Activated T-helper 1 cell treated with anti-CD3 and anti-CD28 coated beads, Interleukin-12 subunit alpha, Interleukin-12 subunit beta, Interleukin-2, Interleukin-4 antibody, amounts not matched to agents 30 ng/mL and 10 ng/mL and 1 ng/mL, durations not matched to agents 14 hours and 24 hours and 36 hours (primary cell): ENCODE results near the gene ARNT2. TPM values are rescaled to one million over a fixed set of nuclear protein-coding genes. Genes with fewer than 3 reads are reported as not detected.

Source experiments
- DNase-seq: peaks from one replicate; pipeline ENCODE4 v3.0.0; 2021; ENCODE audit warnings: low spot score
- H3K27ac Mint-ChIP-seq: one replicate; pipeline ENCODE4 v1.8.0; 2021; ENCODE audit warnings: mild to moderate bottlenecking, mixed read lengths
- H3K27me3 Mint-ChIP-seq: one replicate; pipeline ENCODE4 v1.8.0; 2022; ENCODE audit warnings: mild to moderate bottlenecking, moderate library complexity, mixed read lengths; ENCODE audit not compliant: insufficient read depth
- H3K36me3 Mint-ChIP-seq: one replicate; pipeline ENCODE4 v1.8.0; 2021; ENCODE audit warnings: low read depth, mixed read lengths
- H3K4me1 Mint-ChIP-seq: one replicate; pipeline ENCODE4 v1.8.0; 2021; ENCODE audit warnings: low read depth, mixed read lengths
- H3K4me3 Mint-ChIP-seq: one replicate; pipeline ENCODE4 v1.8.0; 2021; ENCODE audit warnings: mild to moderate bottlenecking, moderate library complexity, mixed read lengths
- H3K9me3 Mint-ChIP-seq: one replicate; pipeline ENCODE4 v1.8.0; 2021; ENCODE audit warnings: mixed read lengths
- intact Hi-C: fragments of 100-400 bp; cut with micrococcal nuclease; formaldehyde crosslinking; loops from one replicate; pipeline ENCODE4 v1.15.1; 2024
- total RNA-seq: library from RNA; stranded (reverse); gene quantifications from 2 replicates; pipeline ENCODE4 v1.2.3, GENCODE V29; 2022

Gene ARNT2
- total RNA-seq, 1 donor from 2014 or later, result 0.36 TPM

DNA sequence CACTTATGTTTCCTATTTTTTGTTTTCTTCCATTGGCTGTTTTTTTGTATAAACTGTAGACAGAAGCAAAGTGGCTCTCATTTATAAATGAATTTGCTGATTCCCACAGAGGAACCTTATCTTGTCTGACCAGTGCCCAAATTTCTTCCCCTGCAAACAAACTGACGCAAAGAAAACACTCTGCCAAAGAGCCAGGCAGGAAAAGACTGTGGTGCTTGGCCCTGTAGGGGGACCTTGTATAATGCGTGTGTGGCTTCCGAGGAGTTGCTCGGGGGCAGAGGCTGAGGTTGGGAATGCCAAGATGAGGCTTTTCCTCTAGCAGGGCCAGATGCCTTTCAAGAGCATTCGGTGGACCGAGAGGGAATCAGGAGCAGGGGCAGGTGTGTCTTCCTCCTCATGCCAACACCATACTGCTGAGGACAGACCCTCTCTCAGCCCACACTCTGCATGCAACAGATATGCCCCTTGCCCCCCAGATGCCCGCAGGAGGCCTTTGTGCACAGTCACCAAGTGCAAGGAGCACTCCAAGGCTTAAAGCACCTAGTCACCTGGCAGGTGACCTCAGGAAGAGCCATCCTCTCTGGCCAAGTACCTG, 186.7 kb downstream of the ARNT2 start:
- Mint-ChIP-seq H3K36me3 (no peaks in the 10 kb centered on the region), H3K27me3 (peaks cover 2% of the 10 kb centered on the region), H3K9me3 (no peaks in the 10 kb centered on the region), H3K4me1 (no peaks in the 10 kb centered on the region), H3K27ac (no peak overlapping the region), H3K4me3 (no peak overlapping the region)
- DNase-seq, result no peak
- intact Hi-C loops, result no loop called here

GRCh38 chr15:80591471-80591870, 187.3 kb downstream of the ARNT2 start:
- Mint-ChIP-seq H3K9me3 (no peaks in the 10 kb centered on the region), H3K36me3 (no peaks in the 10 kb centered on the region), H3K27ac (no peak overlapping the region), H3K4me3 (no peak overlapping the region), H3K27me3 (peaks cover 2% of the 10 kb centered on the region), H3K4me1 (no peaks in the 10 kb centered on the region)
- DNase-seq, result no peak
- intact Hi-C loops, result no loop called here

DNA sequence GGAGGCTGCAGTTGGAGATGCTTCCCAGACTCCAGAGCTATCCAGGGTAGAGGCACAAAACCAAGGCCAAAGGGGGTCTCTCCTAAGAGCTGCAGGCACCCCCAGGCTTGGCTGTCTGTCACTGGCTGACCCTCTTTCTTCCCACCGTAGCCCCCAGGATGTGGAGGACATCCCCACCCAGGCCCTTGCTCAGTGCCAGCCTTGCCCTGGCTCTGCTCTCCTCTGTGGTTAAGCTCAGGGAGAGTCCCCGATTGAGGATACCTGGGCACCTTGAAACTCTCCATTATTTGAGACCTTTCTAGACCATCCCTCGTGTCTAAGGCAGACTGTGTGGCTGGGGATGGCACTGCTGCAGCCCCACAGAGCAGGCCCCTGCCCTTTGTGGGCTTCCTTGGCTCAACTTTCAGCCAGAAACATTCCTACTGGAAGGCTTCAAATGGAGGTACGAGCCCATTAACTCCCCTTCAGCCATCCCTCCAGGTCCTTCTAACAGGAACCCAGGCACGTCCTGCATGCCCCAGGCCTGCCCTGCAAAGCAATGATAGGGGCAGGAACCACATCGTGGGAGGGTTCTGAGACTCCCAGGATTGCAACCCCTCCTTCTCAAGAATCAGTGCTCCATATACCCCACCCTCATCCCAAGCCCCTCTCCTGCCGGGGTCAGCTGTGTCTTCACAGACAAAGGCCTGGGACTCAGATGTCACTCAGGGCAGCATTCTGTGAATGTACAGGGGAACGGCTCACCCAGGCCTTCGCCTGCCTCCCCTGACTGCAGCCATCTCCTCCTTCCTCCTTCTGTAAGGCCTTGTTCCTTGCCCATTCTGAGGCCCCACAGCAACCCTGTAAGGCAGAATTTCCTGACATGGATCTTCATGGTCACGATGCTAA, 188.0 kb downstream of the ARNT2 start:
- peaks cover 2% of the 10 kb centered on the region for H3K27me3 Mint-ChIP-seq

DNA sequence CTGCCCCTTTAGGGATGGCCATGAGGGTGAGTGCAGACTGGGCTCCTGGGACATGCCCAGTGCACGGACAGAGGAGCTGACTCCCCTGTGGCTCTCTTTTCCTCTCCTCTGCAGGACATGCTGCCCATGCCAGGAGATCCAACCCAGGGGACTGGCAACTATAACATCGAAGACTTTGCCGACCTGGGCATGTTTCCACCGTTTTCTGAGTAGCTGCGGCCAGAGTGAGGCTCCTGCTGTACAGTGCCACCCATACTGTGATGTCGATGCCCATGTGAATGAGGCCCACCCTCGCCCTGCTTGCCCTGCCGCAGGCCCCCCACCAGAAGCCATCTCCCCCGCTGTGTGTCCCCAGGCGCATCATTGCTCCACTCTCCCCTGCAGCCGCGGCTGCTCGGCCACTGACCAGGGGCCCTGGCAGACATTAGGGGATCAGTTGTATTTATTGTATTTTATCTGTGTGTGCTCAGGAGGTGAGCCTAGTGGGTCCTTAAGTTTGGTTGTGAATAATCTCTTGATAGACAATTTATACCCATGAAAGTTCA, 189.4 kb downstream of the ARNT2 start:
- intact Hi-C loops, result no loop called here
- H3K27ac Mint-ChIP-seq, result no peak overlapping the region
- no peaks in the 10 kb centered on the region for H3K36me3 Mint-ChIP-seq
- no peaks in the 10 kb centered on the region for H3K27me3 Mint-ChIP-seq
- DNase-seq, result no peak
- H3K4me1 Mint-ChIP-seq, result no peaks in the 10 kb centered on the region
- H3K9me3 Mint-ChIP-seq, result no peaks in the 10 kb centered on the region
- H3K4me3 Mint-ChIP-seq, result no peak overlapping the region

More for the DNA sequence above, 188.0 kb downstream of the ARNT2 start:
- no peak for DNase-seq
- H3K36me3 Mint-ChIP-seq, result no peaks in the 10 kb centered on the region
- no peaks in the 10 kb centered on the region for H3K4me1 Mint-ChIP-seq
- no peaks in the 10 kb centered on the region for H3K9me3 Mint-ChIP-seq
- intact Hi-C loops, result no loop called here
- H3K4me3 Mint-ChIP-seq, result no peak overlapping the region
- no peak overlapping the region for H3K27ac Mint-ChIP-seq

- Mint-ChIP-seq H3K27ac (no peak overlapping the region), H3K4me1 (no peaks in the 10 kb centered on the region)
- intact Hi-C loops, result no loop called here
Measured at GRCh38 chr15:80594091-80594889, 190.1 kb downstream of the ARNT2 start.

DNA sequence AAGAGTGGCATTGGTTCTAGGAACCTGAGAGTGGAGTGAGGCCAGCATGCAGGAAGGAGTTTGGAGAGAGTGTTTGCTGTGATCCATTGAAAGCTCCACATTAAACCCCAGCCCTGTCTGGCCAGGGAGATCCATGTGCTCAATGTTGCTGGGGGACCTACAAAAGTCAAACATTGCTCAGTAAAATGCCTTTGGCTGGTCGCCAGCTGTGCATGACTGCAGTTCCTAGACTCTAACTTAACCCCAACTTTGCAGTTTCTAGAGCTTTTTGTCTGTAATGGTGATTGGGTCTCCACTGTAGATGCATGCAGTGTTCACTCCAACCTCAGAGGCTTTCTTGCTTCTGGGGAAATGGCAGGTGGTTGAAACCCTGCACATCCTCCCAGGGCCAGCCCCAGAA, 191.2 kb downstream of the ARNT2 start:
- no peaks in the 10 kb centered on the region for H3K9me3 Mint-ChIP-seq
- no peaks in the 10 kb centered on the region for H3K36me3 Mint-ChIP-seq
- intact Hi-C loops, result no loop called here
- no peaks in the 10 kb centered on the region for H3K4me1 Mint-ChIP-seq
- H3K27ac Mint-ChIP-seq, result no peak overlapping the region
- peaks cover 6% of the 10 kb centered on the region for H3K27me3 Mint-ChIP-seq
- no peak overlapping the region for H3K4me3 Mint-ChIP-seq
- no peak for DNase-seq

More at GRCh38 chr15:80594091-80594889, 190.1 kb downstream of the ARNT2 start:
- Mint-ChIP-seq H3K9me3 (no peaks in the 10 kb centered on the region), H3K4me3 (no peak overlapping the region), H3K36me3 (no peaks in the 10 kb centered on the region), H3K27me3 (no peaks in the 10 kb centered on the region)
- no peak for DNase-seq

- Mint-ChIP-seq H3K4me3 (no peak overlapping the region), H3K27ac (no peak overlapping the region), H3K9me3 (no peaks in the 10 kb centered on the region), H3K36me3 (no peaks in the 10 kb centered on the region), H3K27me3 (peaks cover 6% of the 10 kb centered on the region), H3K4me1 (no peaks in the 10 kb centered on the region)
- intact Hi-C loops, result no loop called here
- no peak for DNase-seq
Measured at GRCh38 chr15:80596521-80596976, 192.4 kb downstream of the ARNT2 start.

- Mint-ChIP-seq H3K36me3 (no peaks in the 10 kb centered on the region), H3K4me3 (no peak overlapping the region), H3K27me3 (peaks cover 8% of the 10 kb centered on the region), H3K9me3 (no peaks in the 10 kb centered on the region), H3K27ac (no peak overlapping the region), H3K4me1 (no peaks in the 10 kb centered on the region)
- intact Hi-C loops, result no loop called here
- DNase-seq, result no peak
Measured at GRCh38 chr15:80597076-80597475, 192.9 kb downstream of the ARNT2 start.

DNA sequence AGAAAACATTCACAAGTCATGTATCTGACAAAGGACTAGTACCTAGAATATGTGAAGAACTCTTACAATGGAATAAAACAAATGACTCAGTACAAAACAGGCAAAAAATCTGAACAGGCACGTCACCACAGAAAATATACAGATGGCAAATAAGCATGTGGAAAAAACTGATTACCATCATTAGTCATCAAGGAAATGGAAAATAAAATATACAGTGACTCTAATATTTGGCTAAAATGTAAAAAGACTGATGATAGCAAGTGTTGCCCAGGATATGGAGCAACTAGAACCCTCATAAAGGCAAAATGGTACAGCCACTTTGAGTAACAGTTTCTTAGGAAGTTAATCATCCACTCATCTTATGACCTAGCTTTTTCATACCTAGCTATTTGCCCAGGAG, 195.2 kb downstream of the ARNT2 start:
- no peak for DNase-seq
- Mint-ChIP-seq H3K4me3 (no peak overlapping the region), H3K9me3 (no peaks in the 10 kb centered on the region), H3K36me3 (no peaks in the 10 kb centered on the region), H3K27me3 (peaks cover 8% of the 10 kb centered on the region), H3K4me1 (no peaks in the 10 kb centered on the region), H3K27ac (no peak overlapping the region)
- intact Hi-C loops, result no loop called here

- no peaks in the 10 kb centered on the region for H3K36me3 Mint-ChIP-seq
- peaks cover 8% of the 10 kb centered on the region for H3K27me3 Mint-ChIP-seq
- no peak for DNase-seq
- H3K27ac Mint-ChIP-seq, result no peak overlapping the region
- no peak overlapping the region for H3K4me3 Mint-ChIP-seq
- no peaks in the 10 kb centered on the region for H3K9me3 Mint-ChIP-seq
- intact Hi-C loops, result no loop called here
- H3K4me1 Mint-ChIP-seq, result no peaks in the 10 kb centered on the region
Measured at GRCh38 chr15:80600626-80601025, 196.4 kb downstream of the ARNT2 start.

DNA sequence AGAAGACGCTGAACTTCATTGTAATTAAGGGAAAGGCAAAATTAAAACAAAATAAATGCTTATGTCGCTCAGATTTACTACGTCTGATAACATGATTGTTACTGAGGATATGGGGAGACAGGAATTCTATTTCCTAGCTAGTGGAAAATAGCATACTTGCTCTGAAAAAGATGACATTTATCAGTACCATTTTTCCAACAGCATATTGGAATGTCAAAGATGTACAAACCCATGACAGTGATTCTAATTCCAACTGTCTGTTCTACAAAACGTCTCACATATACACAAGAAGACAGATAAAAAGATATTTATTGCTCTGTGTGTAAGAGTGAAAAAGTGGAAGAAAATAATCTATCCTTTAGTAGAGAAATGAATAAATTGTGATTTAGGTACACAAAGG, 197.1 kb downstream of the ARNT2 start:
- Mint-ChIP-seq H3K27me3 (peaks cover 8% of the 10 kb centered on the region), H3K4me3 (no peak overlapping the region), H3K4me1 (no peaks in the 10 kb centered on the region), H3K27ac (no peak overlapping the region), H3K9me3 (no peaks in the 10 kb centered on the region), H3K36me3 (no peaks in the 10 kb centered on the region)
- no peak for DNase-seq
- intact Hi-C loops, result no loop called here

- DNase-seq, result no peak
- H3K4me3 Mint-ChIP-seq, result no peak overlapping the region
- H3K9me3 Mint-ChIP-seq, result no peaks in the 10 kb centered on the region
- H3K36me3 Mint-ChIP-seq, result no peaks in the 10 kb centered on the region
- H3K4me1 Mint-ChIP-seq, result no peaks in the 10 kb centered on the region
- no peak overlapping the region for H3K27ac Mint-ChIP-seq
- intact Hi-C loops, result no loop called here
- H3K27me3 Mint-ChIP-seq, result peaks cover 11% of the 10 kb centered on the region
Measured at GRCh38 chr15:80604583-80605575, 200.7 kb downstream of the ARNT2 start.
